AG09309 (cell line): ENCODE data around the gene LAPTM5.

Experiments
- DNase-seq: peaks from one replicate; pipeline ENCODE4 v3.0.0-alpha.2; 2010; ENCODE audit warnings: low read depth
- H3K4me3 ChIP-seq: 2 replicates; pipeline ENCODE4 v1.5.1; 2011; ENCODE audit warnings: mild to moderate bottlenecking, low read depth, low read length, moderate library complexity; ENCODE audit not compliant: control insufficient read depth
- CTCF ChIP-seq: IDR thresholded peaks from 2 replicates; pipeline ENCODE4 v1.5.1; 2011; ENCODE audit warnings: mild to moderate bottlenecking, low read depth, low read length, inconsistent platforms; ENCODE audit not compliant: insufficient read depth, control insufficient read depth; ENCODE audit errors: missing control alignments

Gene LAPTM5

GRCh38 chr1:30801771-30802198 lies 44.2 kb upstream of the LAPTM5 start:
- H3K4me3 ChIP-seq, result no peak overlapping the region
- TF ChIP-seq CTCF, result peak; percentile 97

GRCh38 chr1:30799233-30799511 lies 41.6 kb upstream of the LAPTM5 start:
- no peak for TF ChIP-seq CTCF
- H3K4me3 ChIP-seq, result no peak overlapping the region
- DNase-seq, result no peak

More at GRCh38 chr1:30801771-30802198, 44.2 kb upstream of the LAPTM5 start:
- DNase-seq, result no peak

DNA sequence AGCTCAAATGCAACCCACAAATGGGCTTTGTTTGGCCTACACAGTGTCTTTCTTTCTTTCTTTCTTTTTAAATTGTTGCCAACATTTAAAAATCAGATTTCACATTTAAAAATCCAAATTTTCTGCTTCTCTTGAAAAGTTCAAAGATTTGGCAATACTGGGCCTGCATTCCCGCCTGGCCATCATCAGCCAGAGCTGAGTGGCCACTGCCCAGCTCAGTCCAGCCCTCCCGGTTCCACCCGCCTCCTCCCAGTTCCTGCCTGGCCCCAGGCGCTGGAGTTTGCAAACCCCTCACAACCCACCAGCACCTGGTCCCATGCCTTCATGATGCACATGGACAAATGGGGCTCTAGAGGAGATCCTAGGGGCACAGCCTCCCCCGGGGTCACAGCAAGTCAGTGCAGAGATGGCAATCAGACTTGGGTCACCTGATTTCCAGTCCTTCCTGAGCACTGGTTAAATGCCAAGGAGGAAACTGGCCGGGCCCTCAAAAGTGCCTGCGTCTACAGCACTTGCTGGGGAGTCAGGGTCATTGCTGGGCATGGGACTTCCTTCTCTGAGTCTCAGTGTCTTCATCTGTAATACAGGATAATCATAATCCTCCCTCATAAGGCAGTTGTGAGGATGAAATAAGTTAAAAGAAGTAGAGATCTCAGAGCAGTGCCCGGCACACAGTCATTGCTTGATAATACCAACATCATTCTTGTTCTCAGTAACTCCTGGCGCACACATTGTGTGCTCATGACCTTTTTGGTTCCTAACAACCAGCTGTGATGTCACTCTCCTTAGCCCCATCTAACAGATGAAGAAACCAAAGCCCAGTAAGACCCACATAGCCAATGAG lies 41.0 kb upstream of the LAPTM5 start:
- no peak for DNase-seq
- H3K4me3 ChIP-seq, result no peak overlapping the region
- TF ChIP-seq CTCF, result no peak

GRCh38 chr1:30795026-30795425 lies 37.5 kb upstream of the LAPTM5 start:
- H3K4me3 ChIP-seq, result no peak overlapping the region
- no peak for DNase-seq
- no peak for TF ChIP-seq CTCF

- no peak for TF ChIP-seq CTCF
- H3K4me3 ChIP-seq, result no peak overlapping the region
- no peak for DNase-seq
Observed at GRCh38 chr1:30794260-30794659, 36.7 kb upstream of the LAPTM5 start.

GRCh38 chr1:30793209-30793608 lies 35.6 kb upstream of the LAPTM5 start:
- TF ChIP-seq CTCF, result no peak
- H3K4me3 ChIP-seq, result no peak overlapping the region

DNA sequence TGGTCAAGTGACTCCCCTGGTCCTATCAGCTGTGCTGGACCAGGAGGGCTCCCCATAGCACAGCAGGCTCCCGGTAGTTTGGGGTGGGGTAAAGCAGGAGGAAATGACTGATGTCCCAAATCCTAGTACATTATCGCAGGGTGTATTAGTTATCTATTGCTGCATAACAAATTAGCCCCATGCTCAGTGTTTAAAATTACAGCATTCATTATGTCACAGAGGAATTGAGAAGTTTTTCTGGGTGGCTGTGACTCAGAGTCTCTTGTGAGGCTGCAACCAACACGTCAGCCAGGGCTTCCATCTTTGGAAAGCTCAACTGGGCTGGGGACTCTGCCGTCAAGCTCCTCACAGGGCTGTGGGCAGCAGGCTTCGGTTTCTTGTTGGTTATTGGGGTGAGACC lies 34.3 kb upstream of the LAPTM5 start:
- no peak for DNase-seq
- TF ChIP-seq CTCF, result no peak
- no peak overlapping the region for H3K4me3 ChIP-seq

More at GRCh38 chr1:30793209-30793608, 35.6 kb upstream of the LAPTM5 start:
- no peak for DNase-seq
